ENCODE data around the gene CASKIN2.

The CASKIN2 gene

GRCh38 chr17:75548813-75549212 lies 33.5 kb upstream of the CASKIN2 start:
- DNase-seq: no peak

- DNase-seq: no peak
Observed at GRCh38 chr17:75547091-75547490, 31.8 kb upstream of the CASKIN2 start.

- DNase-seq: no peak
Observed at GRCh38 chr17:75546181-75546580, 30.8 kb upstream of the CASKIN2 start.

GRCh38 chr17:75544250-75544649 lies 28.9 kb upstream of the CASKIN2 start:
- DNase-seq: no peak

- DNase-seq: no peak
Observed at GRCh38 chr17:75542728-75543336, 27.5 kb upstream of the CASKIN2 start.

GRCh38 chr17:75542229-75542628 lies 26.9 kb upstream of the CASKIN2 start:
- DNase-seq: no peak

- DNase-seq: peak in 1 of 2 donors; percentile 31
Observed at GRCh38 chr17:75540923-75541503, 25.7 kb upstream of the CASKIN2 start.

- DNase-seq: no peak
Observed at GRCh38 chr17:75539967-75540729, 24.8 kb upstream of the CASKIN2 start.

- DNase-seq: no peak
Observed at GRCh38 chr17:75536366-75536765, 21.0 kb upstream of the CASKIN2 start.

- no peak for DNase-seq
Observed at GRCh38 chr17:75535871-75536270, 20.5 kb upstream of the CASKIN2 start.

GRCh38 chr17:75535119-75535537 lies 19.8 kb upstream of the CASKIN2 start:
- peak; percentile 12 to 48 for DNase-seq

GRCh38 chr17:75531721-75532072 lies 16.4 kb upstream of the CASKIN2 start:
- DNase-seq: no peak

- DNase-seq: no peak
Observed at GRCh38 chr17:75530837-75531720, 15.7 kb upstream of the CASKIN2 start.

GRCh38 chr17:75526555-75527270 lies 11.4 kb upstream of the CASKIN2 start:
- DNase-seq: no peak

- no peak for DNase-seq
Observed at GRCh38 chr17:75525806-75526554, 10.6 kb upstream of the CASKIN2 start.

GRCh38 chr17:75524970-75525805 lies 9.9 kb upstream of the CASKIN2 start, which contains the start of gene LLGL2:
TSS of gene LLGL2 (plus strand) at chr17:75525697. CDS start at chr17:75543427, 17,730 bp downstream.
- DNase-seq: peak; percentile 57 to 88

GRCh38 chr17:75524269-75524969 lies 9.1 kb upstream of the CASKIN2 start:
- DNase-seq: no peak

GRCh38 chr17:75523647-75524046 lies 8.3 kb upstream of the CASKIN2 start:
- no peak for DNase-seq

- peak in 1 of 2 donors; percentile 28 for DNase-seq
Observed at GRCh38 chr17:75521951-75522727, 6.8 kb upstream of the CASKIN2 start.

Measured in inflammatory macrophage (primary cell).